Left lung (tissue), 10 donors: Measurements from ENCODE around the gene HOXA2. TPM values are rescaled to one million over a fixed set of nuclear protein-coding genes. Genes with fewer than 3 reads are reported as not detected.

Experiments
- ATAC-seq: fragments of 200-7000 bp; cut with Tn5 transposase; one replicate; pipeline ENCODE4 v1.9.1; 2020; ENCODE audit warnings: moderate library complexity
- DNase-seq, 4 donors: peaks; one replicate each; pipeline ENCODE4 v3.0.0-alpha.2; 2013 to 2020
- H3K27ac ChIP-seq, 2 donors: fragments of 200-600 bp; sonication (generic) in 1 of 2; one replicate each; pipeline versions ENCODE4 v1.5.0 to v1.8.0; 2020 to 2021
- H3K27me3 ChIP-seq, 2 donors: fragments of 200-600 bp; sonication (generic) in 1 of 2; one replicate each; pipeline versions ENCODE4 v1.5.0 to v1.8.0; 2020 to 2021
- H3K36me3 ChIP-seq, 2 donors: fragments of 200-600 bp; sonication (generic) in 1 of 2; one replicate each; pipeline versions ENCODE4 v1.5.0 to v1.8.0; 2020 to 2021
- H3K4me1 ChIP-seq, 2 donors: fragments of 200-600 bp; one replicate each; pipeline ENCODE4 v1.8.0; 2021
- H3K4me3 ChIP-seq, 2 donors: fragments of 200-600 bp; sonication (generic) in 1 of 2; one replicate each; pipeline versions ENCODE4 v1.5.0 to v1.8.0; 2020 to 2021; ENCODE audit warnings: mild to moderate bottlenecking in 1 of 2
- H3K9me3 ChIP-seq, 2 donors: fragments of 200-600 bp; sonication (generic) in 1 of 2; one replicate each; pipeline versions ENCODE4 v1.5.0 to v1.8.0; 2020 to 2021
- CTCF ChIP-seq, 2 donors: fragments of 200-600 bp; sonication (generic) in 1 of 2; IDR thresholded peaks; one replicate each; pipeline versions ENCODE4 v1.5.0 to v1.8.0; 2021; ENCODE audit warnings: antibody characterized with exemption in 2 of 2
- intact Hi-C, 2 donors: fragments of 100-400 bp; cut with DNase I; formaldehyde crosslinking; loops; one replicate each; pipeline versions ENCODE4 v1.11.2 to v1.14.2; 2022
- polyA plus RNA-seq, 6 donors: library from polyadenylated mRNA; unstranded; fragments of 120-200 nt; gene quantifications; one replicate each; pipeline ENCODE4 v1.2.1, GENCODE V29; 2013; ENCODE audit not compliant: insufficient read length in 6 of 6
- total RNA-seq, 2 donors: library from RNA; stranded (reverse); fragmentation: NEBNext Ultra II Directional; extraction: Animal tissue kit (Norgen Biotek cat#: 25700); gene quantifications; one replicate each; pipeline ENCODE4 v1.2.1, GENCODE V29; 2021
- donor health status: DM: no; HTN: yes; CAD: no.
- donor health status: DM: no; HTN: no; CAD: no.

HOXA2 gene
- total and polyA plus RNA-seq, 8 donors: 0.61 to 19.6 (median 17.6) TPM

GRCh38 chr7:27078616-27079233 lies 23.8 kb downstream of the HOXA2 start:
- ATAC-seq: no peak
- no peak for DNase-seq

GRCh38 chr7:27073076-27073475 lies 29.4 kb downstream of the HOXA2 start:
- Histone ChIP-seq H3K27me3 (no peaks in the 10 kb centered on the region), H3K27ac (no peak overlapping the region), H3K4me1 (no peaks in the 10 kb centered on the region), H3K36me3 (no peaks in the 10 kb centered on the region), H3K9me3 (no peaks in the 10 kb centered on the region), H3K4me3 (no peak overlapping the region)
- no peak for TF ChIP-seq CTCF (IDR thresholded peaks at IDR 0.05)
- no peak for DNase-seq
- ATAC-seq: no peak
- intact Hi-C loops: no loop called here

More at GRCh38 chr7:27078616-27079233, 23.8 kb downstream of the HOXA2 start:
- Histone ChIP-seq H3K4me3 (no peak overlapping the region), H3K27ac (no peak overlapping the region), H3K4me1 (no peaks in the 10 kb centered on the region), H3K9me3 (no peaks in the 10 kb centered on the region), H3K27me3 (no peaks in the 10 kb centered on the region), H3K36me3 (no peaks in the 10 kb centered on the region)
- intact Hi-C loops: no loop called here
- TF ChIP-seq CTCF (IDR thresholded peaks at IDR 0.05): no peak

GRCh38 chr7:27071622-27072390 lies 30.7 kb downstream of the HOXA2 start:
- Histone ChIP-seq H3K4me1 (no peaks in the 10 kb centered on the region), H3K4me3 (no peak overlapping the region), H3K27me3 (no peaks in the 10 kb centered on the region), H3K27ac (no peak overlapping the region), H3K9me3 (no peaks in the 10 kb centered on the region), H3K36me3 (no peaks in the 10 kb centered on the region)
- intact Hi-C loops: no loop called here
- DNase-seq (no peak), ATAC-seq (no peak)
- TF ChIP-seq CTCF (IDR thresholded peaks at IDR 0.05): no peak

- Histone ChIP-seq H3K27ac (no peak overlapping the region), H3K9me3 (no peaks in the 10 kb centered on the region), H3K36me3 (no peaks in the 10 kb centered on the region), H3K4me3 (no peak overlapping the region), H3K27me3 (no peaks in the 10 kb centered on the region), H3K4me1 (no peaks in the 10 kb centered on the region)
- intact Hi-C loops: no loop called here
- no peak for DNase-seq
- no peak for ATAC-seq
- no peak for TF ChIP-seq CTCF (IDR thresholded peaks at IDR 0.05)
These were observed 34.2 kb downstream of the HOXA2 start for GRCh38 chr7:27068259-27068658.

GRCh38 chr7:27066148-27066547 lies 36.3 kb downstream of the HOXA2 start:
- Histone ChIP-seq H3K36me3 (no peaks in the 10 kb centered on the region), H3K27ac (no peak overlapping the region), H3K9me3 (no peaks in the 10 kb centered on the region), H3K27me3 (no peaks in the 10 kb centered on the region), H3K4me3 (no peak overlapping the region), H3K4me1 (no peaks in the 10 kb centered on the region)
- intact Hi-C loops: no loop called here
- DNase-seq (no peak), ATAC-seq (no peak)
- no peak for TF ChIP-seq CTCF (IDR thresholded peaks at IDR 0.05)
